ENCODE results near the gene EMSY.

DNA sequence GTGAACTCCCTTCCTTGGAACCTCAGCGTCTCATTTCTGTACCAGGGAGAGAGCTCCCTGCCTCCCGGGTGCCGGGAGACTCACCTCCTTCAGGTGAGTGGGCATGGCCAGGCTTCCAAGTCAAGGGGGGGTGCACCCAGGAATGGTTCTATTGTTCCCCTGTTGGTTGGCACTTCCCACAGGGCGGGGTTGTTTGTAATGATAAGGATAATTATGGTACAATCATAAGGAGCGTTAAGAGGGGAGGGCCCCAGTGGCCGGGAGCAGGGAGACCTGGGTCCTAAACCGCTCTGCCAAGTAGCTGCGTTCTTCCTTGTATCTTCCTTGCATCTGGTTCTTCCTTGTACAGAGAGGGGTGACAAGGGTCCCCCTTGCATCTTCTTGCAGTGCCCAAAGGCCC is 146.6 kb downstream of the EMSY start:
- TF ChIP-seq, protein P1, sequence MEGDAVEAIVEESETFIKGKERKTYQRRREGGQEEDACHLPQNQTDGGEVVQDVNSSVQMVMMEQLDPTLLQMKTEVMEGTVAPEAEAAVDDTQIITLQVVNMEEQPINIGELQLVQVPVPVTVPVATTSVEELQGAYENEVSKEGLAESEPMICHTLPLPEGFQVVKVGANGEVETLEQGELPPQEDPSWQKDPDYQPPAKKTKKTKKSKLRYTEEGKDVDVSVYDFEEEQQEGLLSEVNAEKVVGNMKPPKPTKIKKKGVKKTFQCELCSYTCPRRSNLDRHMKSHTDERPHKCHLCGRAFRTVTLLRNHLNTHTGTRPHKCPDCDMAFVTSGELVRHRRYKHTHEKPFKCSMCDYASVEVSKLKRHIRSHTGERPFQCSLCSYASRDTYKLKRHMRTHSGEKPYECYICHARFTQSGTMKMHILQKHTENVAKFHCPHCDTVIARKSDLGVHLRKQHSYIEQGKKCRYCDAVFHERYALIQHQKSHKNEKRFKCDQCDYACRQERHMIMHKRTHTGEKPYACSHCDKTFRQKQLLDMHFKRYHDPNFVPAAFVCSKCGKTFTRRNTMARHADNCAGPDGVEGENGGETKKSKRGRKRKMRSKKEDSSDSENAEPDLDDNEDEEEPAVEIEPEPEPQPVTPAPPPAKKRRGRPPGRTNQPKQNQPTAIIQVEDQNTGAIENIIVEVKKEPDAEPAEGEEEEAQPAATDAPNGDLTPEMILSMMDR (IDR thresholded peaks at IDR 0.05) = no peak
- no peak for TF ChIP-seq POLR2A (IDR thresholded peaks at IDR 0.05)
